Activated T-cell treated with anti-CD3 and anti-CD28 coated beads, Interleukin-2, amount 50 U/mL, for 72 hours (primary cell): ENCODE results near the gene HEPH. TPM values are rescaled to one million over a fixed set of nuclear protein-coding genes. Genes with fewer than 3 reads are reported as not detected.

Experiments
- ATAC-seq, 2 donors: fragments of 150-1000 bp; cut with Tn5 transposase; replicated peaks in 1 of 2; 2 replicates each; pipeline ENCODE4 v1.10.0; 2021; ENCODE audit warnings: moderate library complexity in 2 of 2, mild to moderate bottlenecking in 1 of 2
- DNase-seq, 2 donors: peaks; one replicate each; pipeline ENCODE4 v3.0.0; 2021 to 2022; ENCODE audit warnings: mixed read lengths in 1 of 2
- H3K27ac Mint-ChIP-seq: one replicate; pipeline ENCODE4 v1.8.0; 2022; ENCODE audit warnings: mild to moderate bottlenecking, moderate library complexity, mixed read lengths
- H3K27me3 Mint-ChIP-seq: one replicate; pipeline ENCODE4 v1.8.0; 2022; ENCODE audit warnings: low read depth, mixed read lengths
- H3K36me3 Mint-ChIP-seq, 2 donors: one replicate each; pipeline ENCODE4 v1.8.0; 2022; ENCODE audit warnings: mixed read lengths in 2 of 2, mild to moderate bottlenecking in 1 of 2; ENCODE audit not compliant: insufficient read depth in 2 of 2
- H3K4me1 Mint-ChIP-seq: one replicate; pipeline ENCODE4 v1.8.0; 2022; ENCODE audit warnings: low read depth, mixed read lengths
- H3K4me3 Mint-ChIP-seq, 2 donors: one replicate each; pipeline ENCODE4 v1.8.0; 2022; ENCODE audit warnings: mild to moderate bottlenecking in 2 of 2, mixed read lengths in 2 of 2, moderate library complexity in 2 of 2
- H3K9me3 Mint-ChIP-seq, 2 donors: one replicate each; pipeline ENCODE4 v1.8.0; 2022; ENCODE audit warnings: mixed read lengths in 2 of 2
- total RNA-seq, 2 donors: library from RNA; stranded (reverse); gene quantifications; one replicate each; pipeline ENCODE4 v1.2.3, GENCODE V29; 2022

Gene HEPH
- total RNA-seq, 2 donors from 2014 or later, result 0.22 TPM; not detected in 1

- DNase-seq (no peak), ATAC-seq (no peak)
- Mint-ChIP-seq H3K4me3 (no peak overlapping the region), H3K9me3 (no peaks in the 10 kb centered on the region), H3K27ac (no peak overlapping the region), H3K36me3 (peaks cover 0 to 2% of the 10 kb centered on the region in 2 donors), H3K4me1 (no peaks in the 10 kb centered on the region), H3K27me3 (peaks cover 6% of the 10 kb centered on the region)
Measured at GRCh38 chrX:66164470-66164869, 423 bp downstream of the HEPH start.

GRCh38 chrX:66164931-66165330 is 884 bp downstream of the HEPH start:
- no peaks in the 10 kb centered on the region for H3K9me3 Mint-ChIP-seq
- DNase-seq, result no peak
- peaks cover 0 to 2% of the 10 kb centered on the region in 2 donors for H3K36me3 Mint-ChIP-seq
- H3K4me1 Mint-ChIP-seq, result no peaks in the 10 kb centered on the region
- no peak overlapping the region for H3K27ac Mint-ChIP-seq
- no peak for ATAC-seq
- no peak overlapping the region for H3K4me3 Mint-ChIP-seq
- peaks cover 10% of the 10 kb centered on the region for H3K27me3 Mint-ChIP-seq

DNA sequence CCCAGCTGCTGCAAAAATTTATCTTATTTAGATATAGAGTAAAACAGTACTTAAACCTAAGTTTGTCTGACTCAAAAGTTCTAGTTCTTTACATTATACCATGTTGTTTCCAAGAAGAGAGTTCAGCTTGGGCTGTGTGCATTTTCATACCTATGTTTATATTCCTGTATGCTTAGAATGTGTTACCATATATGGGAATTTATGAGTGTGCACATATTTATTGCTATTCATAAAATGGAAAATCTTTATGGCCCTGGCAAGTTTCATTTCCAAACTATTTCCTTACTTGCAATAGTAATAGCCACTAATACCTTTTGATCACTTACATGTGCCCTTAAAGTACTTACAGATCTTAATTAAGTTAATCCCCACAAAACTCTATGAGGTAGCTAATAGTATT is 2.6 kb downstream of the HEPH start:
- ATAC-seq, result no peak
- H3K4me3 Mint-ChIP-seq, result no peak overlapping the region

GRCh38 chrX:66167431-66167830 is 3.4 kb downstream of the HEPH start:
- no peaks in the 10 kb centered on the region for H3K9me3 Mint-ChIP-seq

More for the DNA sequence above, 2.6 kb downstream of the HEPH start:
- DNase-seq, result no peak
- Mint-ChIP-seq H3K9me3 (no peaks in the 10 kb centered on the region), H3K27me3 (peaks cover 18% of the 10 kb centered on the region), H3K4me1 (no peaks in the 10 kb centered on the region), H3K36me3 (peaks cover 0 to 2% of the 10 kb centered on the region in 2 donors), H3K27ac (no peak overlapping the region)

DNA sequence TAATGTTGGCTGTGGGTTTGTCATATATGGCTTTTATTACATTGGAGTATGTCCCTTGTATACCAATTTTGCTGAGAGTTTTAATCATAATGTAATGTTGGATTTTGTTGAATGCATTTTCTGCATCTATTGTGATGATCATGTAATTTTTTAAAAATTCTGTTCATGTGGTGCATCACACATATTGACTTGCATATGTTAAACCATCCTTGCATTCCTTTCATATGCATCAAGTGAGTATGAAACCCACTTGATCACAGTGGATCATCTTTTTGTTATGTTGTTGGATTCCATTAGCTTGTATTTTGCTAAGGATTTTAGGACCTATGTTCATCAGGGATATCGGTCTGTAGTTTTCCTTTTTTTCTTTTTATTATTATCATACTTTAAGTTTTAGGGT is 12.1 kb downstream of the HEPH start:
- no peak for DNase-seq
- no peak overlapping the region for H3K27ac Mint-ChIP-seq
- H3K4me3 Mint-ChIP-seq, result no peak overlapping the region

More at GRCh38 chrX:66167431-66167830, 3.4 kb downstream of the HEPH start:
- Mint-ChIP-seq H3K4me1 (no peaks in the 10 kb centered on the region), H3K27ac (no peak overlapping the region), H3K27me3 (peaks cover 18% of the 10 kb centered on the region), H3K36me3 (peaks cover 0 to 2% of the 10 kb centered on the region in 2 donors), H3K4me3 (no peak overlapping the region)
- DNase-seq (no peak), ATAC-seq (no peak)

GRCh38 chrX:66191563-66191962 is 27.5 kb downstream of the HEPH start:
- Mint-ChIP-seq H3K9me3 (peaks cover 0 to 2% of the 10 kb centered on the region in 2 donors), H3K27me3 (peaks cover 40% of the 10 kb centered on the region), H3K27ac (no peak overlapping the region), H3K4me3 (no peak overlapping the region), H3K36me3 (peaks cover 0 to 3% of the 10 kb centered on the region in 2 donors), H3K4me1 (peaks cover 5% of the 10 kb centered on the region)
- DNase-seq (no peak), ATAC-seq (no peak)

More for the DNA sequence above, 12.1 kb downstream of the HEPH start:
- Mint-ChIP-seq H3K36me3 (peaks cover 6 to 11% of the 10 kb centered on the region in 2 donors), H3K4me1 (no peaks in the 10 kb centered on the region), H3K27me3 (no peaks in the 10 kb centered on the region), H3K9me3 (peaks cover 9% of the 10 kb centered on the region in 2 donors)
- ATAC-seq, result no peak

DNA sequence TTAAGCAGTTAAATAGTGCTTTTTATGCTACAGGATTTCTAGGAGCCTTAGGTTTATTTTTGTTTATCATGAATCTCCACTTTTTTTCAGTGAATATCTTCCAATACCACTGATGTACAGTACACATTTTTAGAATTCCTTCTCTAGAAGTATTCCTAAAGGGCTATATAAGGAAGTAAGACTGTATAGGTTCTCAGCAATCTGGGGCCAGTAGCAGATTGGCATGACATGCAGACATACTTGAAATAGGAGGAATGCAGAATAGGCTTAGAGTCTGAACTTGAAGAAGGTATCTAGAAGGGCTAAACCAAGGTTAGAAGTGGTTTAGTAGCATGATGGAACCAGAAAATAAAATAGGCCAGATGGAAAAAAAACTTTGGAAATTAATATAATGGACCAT is 29.8 kb downstream of the HEPH start:
- H3K4me1 Mint-ChIP-seq, result peaks cover 5% of the 10 kb centered on the region
- H3K27me3 Mint-ChIP-seq, result peaks cover 40% of the 10 kb centered on the region
- ATAC-seq (no peak), DNase-seq (no peak)
- H3K27ac Mint-ChIP-seq, result no peak overlapping the region
- no peak overlapping the region for H3K4me3 Mint-ChIP-seq
- no peaks in the 10 kb centered on the region for H3K9me3 Mint-ChIP-seq
- no peaks in the 10 kb centered on the region for H3K36me3 Mint-ChIP-seq

DNA sequence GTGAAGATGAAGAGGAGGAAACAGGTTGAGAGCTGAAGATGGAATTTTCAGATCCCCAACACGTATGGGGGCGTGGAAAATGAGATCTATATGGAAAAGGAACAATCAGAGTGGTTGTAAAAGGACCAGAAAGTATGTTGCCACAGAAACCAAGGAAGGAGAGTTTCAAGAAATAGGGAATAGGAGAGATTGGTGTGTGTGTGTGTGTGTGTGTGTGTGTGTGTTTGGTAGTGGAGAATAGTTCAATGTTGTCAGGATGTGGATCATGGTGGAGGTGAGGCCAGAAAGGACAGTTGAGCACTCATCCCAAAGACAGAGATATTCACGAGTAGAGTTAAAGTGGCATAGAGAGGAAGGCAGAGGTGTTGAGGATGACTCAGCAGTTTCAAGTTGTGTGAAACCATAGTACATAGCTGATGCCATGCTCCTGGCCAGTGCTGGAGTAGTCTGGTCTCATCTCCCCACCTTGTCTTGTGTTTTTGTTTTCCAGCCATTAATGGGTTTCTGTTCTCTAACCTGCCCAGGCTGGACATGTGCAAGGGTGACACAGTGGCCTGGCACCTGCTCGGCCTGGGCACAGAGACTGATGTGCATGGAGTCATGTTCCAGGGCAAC is 36.1 kb downstream of the HEPH start:
- peaks cover 10% of the 10 kb centered on the region for H3K4me1 Mint-ChIP-seq
- peaks cover 29% of the 10 kb centered on the region for H3K27me3 Mint-ChIP-seq
- H3K36me3 Mint-ChIP-seq, result no peaks in the 10 kb centered on the region
- no peaks in the 10 kb centered on the region for H3K9me3 Mint-ChIP-seq
- peak; percentile 60 to 73 for ATAC-seq
- DNase-seq, result peak in 1 of 2 donors; percentile 0
- H3K27ac Mint-ChIP-seq, result no peak overlapping the region
- no peak overlapping the region for H3K4me3 Mint-ChIP-seq

DNA sequence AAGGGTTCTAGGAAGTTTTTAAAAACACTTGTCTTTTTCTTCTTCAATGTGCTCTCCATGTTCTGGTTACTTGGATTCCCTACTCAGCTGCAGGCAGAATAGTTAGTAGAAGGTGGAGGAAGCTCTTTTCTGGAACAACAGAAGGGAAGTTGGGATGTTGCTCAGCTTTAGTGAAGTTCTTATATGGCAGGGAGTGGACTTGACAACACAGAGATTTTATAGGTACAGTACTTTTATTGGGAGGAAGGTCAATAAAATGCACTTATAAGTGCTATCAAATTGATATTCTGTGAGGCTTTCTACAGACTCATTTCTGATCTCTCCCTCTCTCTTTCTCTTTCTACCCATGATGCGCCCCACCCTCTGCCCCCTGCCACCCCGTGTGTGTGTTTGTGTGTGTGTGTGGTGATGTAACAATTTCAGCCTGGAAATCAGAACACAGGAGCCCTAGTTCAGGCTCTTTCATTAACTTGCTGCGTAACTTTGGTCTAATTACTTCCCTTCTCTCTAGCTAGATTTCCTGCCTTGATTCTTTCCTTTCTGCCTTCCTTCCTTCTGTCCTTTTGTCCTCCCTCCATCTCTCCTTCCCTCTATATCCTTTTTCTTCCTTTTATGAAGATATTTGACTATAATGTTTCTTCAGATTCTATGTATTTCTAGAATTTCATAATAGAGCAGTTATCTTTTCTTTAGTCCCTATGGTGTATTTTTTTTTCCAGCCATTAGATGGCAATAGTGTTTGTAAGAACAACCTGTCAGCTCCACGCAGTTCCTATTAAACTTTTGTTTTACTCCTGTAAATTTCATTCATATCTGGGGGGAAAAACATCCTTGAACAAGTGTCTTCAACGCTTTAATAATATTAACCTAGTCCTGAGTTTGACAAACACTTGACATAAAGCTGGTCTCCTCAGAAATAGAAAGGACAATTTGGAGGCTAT is 37.1 kb downstream of the HEPH start:
- DNase-seq, result no peak
- peak overlapping the region in 1 of 2 donors; percentile 41 for H3K4me3 Mint-ChIP-seq
- H3K4me1 Mint-ChIP-seq, result peaks cover 10% of the 10 kb centered on the region
- peak overlapping the region; percentile 77 for H3K27ac Mint-ChIP-seq
- ATAC-seq, result no peak
- no peaks in the 10 kb centered on the region for H3K36me3 Mint-ChIP-seq
- H3K9me3 Mint-ChIP-seq, result no peaks in the 10 kb centered on the region
- peaks cover 22% of the 10 kb centered on the region for H3K27me3 Mint-ChIP-seq

- no peak for ATAC-seq
- no peak overlapping the region for H3K27ac Mint-ChIP-seq
- H3K4me3 Mint-ChIP-seq, result no peak overlapping the region
- peaks cover 21% of the 10 kb centered on the region for H3K27me3 Mint-ChIP-seq
- no peak for DNase-seq
- H3K36me3 Mint-ChIP-seq, result no peaks in the 10 kb centered on the region
- H3K9me3 Mint-ChIP-seq, result no peaks in the 10 kb centered on the region
- H3K4me1 Mint-ChIP-seq, result peaks cover 10% of the 10 kb centered on the region
Measured at GRCh38 chrX:66203114-66203513, 39.1 kb downstream of the HEPH start.

- no peak for ATAC-seq
- H3K4me3 Mint-ChIP-seq, result no peak overlapping the region
- no peak overlapping the region for H3K27ac Mint-ChIP-seq
Measured at GRCh38 chrX:66221856-66222255, 57.8 kb downstream of the HEPH start.

GRCh38 chrX:66232296-66232695 is 68.2 kb downstream of the HEPH start:
- peaks cover 19% of the 10 kb centered on the region for H3K27me3 Mint-ChIP-seq
- DNase-seq, result no peak
- H3K4me3 Mint-ChIP-seq, result no peak overlapping the region
- no peaks in the 10 kb centered on the region for H3K4me1 Mint-ChIP-seq
- no peak for ATAC-seq
- H3K27ac Mint-ChIP-seq, result no peak overlapping the region
- no peaks in the 10 kb centered on the region for H3K36me3 Mint-ChIP-seq
- peaks cover 0 to 2% of the 10 kb centered on the region in 2 donors for H3K9me3 Mint-ChIP-seq

More at GRCh38 chrX:66221856-66222255, 57.8 kb downstream of the HEPH start:
- Mint-ChIP-seq H3K9me3 (peaks cover 0 to 4% of the 10 kb centered on the region in 2 donors), H3K4me1 (no peaks in the 10 kb centered on the region), H3K27me3 (peaks cover 11% of the 10 kb centered on the region), H3K36me3 (peaks cover 0 to 2% of the 10 kb centered on the region in 2 donors)
- DNase-seq, result no peak

- H3K36me3 Mint-ChIP-seq, result no peaks in the 10 kb centered on the region
- H3K9me3 Mint-ChIP-seq, result peaks cover 0 to 2% of the 10 kb centered on the region in 2 donors
- H3K4me1 Mint-ChIP-seq, result no peaks in the 10 kb centered on the region
- no peak overlapping the region for H3K27ac Mint-ChIP-seq
- no peak overlapping the region for H3K4me3 Mint-ChIP-seq
- H3K27me3 Mint-ChIP-seq, result peaks cover 21% of the 10 kb centered on the region
- DNase-seq (no peak), ATAC-seq (no peak)
Measured at GRCh38 chrX:66233209-66233608, 69.2 kb downstream of the HEPH start.
